ENCODE measurements around the gene HOXD10.

Gene HOXD10

GRCh38 chr2:176076063-176076462, 40.5 kb upstream of the HOXD10 start:
- Histone ChIP-seq H3K9me3 (ENCODE audit: control insufficient read depth in 5 of 5, low read length in 5 of 5) (peaks cover 0 to 12% (median 3%) of the 10 kb centered on the region in 5 donors), H3K4me3 (ENCODE audit: low read depth in 1 of 5, low read length in 5 of 5) (no peak overlapping the region), H3K36me3 (ENCODE audit: control insufficient read depth in 5 of 5, insufficient read depth in 5 of 5, low read length in 5 of 5) (no peaks in the 10 kb centered on the region), H3K27me3 (ENCODE audit: control insufficient read depth in 5 of 5, insufficient read depth in 4 of 5, low read length in 5 of 5) (peaks cover 76 to 89% (median 84%) of the 10 kb centered on the region in 5 donors), H3K9ac (ENCODE audit: low read length in 5 of 5) (no peak overlapping the region), H3K27ac (ENCODE audit: low read depth, low read length) (no peak overlapping the region), H3K4me1 (ENCODE audit: control insufficient read depth in 5 of 5, insufficient read depth in 5 of 5, low read length in 5 of 5) (peaks cover 0 to 32% (median 18%) of the 10 kb centered on the region in 5 donors)

- H3K9me3 ChIP-seq (ENCODE audit: control insufficient read depth in 5 of 5, low read length in 5 of 5), result peaks cover 0 to 12% (median 3%) of the 10 kb centered on the region in 5 donors
- no peaks in the 10 kb centered on the region for H3K36me3 ChIP-seq (ENCODE audit: control insufficient read depth in 5 of 5, insufficient read depth in 5 of 5, low read length in 5 of 5)
- H3K9ac ChIP-seq (ENCODE audit: low read length in 5 of 5), result no peak overlapping the region
- peaks cover 0 to 27% (median 16%) of the 10 kb centered on the region in 5 donors for H3K4me1 ChIP-seq (ENCODE audit: control insufficient read depth in 5 of 5, insufficient read depth in 5 of 5, low read length in 5 of 5)
- no peak overlapping the region for H3K27ac ChIP-seq (ENCODE audit: low read depth, low read length)
- no peak overlapping the region for H3K4me3 ChIP-seq (ENCODE audit: low read depth in 1 of 5, low read length in 5 of 5)
- H3K27me3 ChIP-seq (ENCODE audit: control insufficient read depth in 5 of 5, insufficient read depth in 4 of 5, low read length in 5 of 5), result peaks cover 76 to 88% (median 82%) of the 10 kb centered on the region in 5 donors
Measured at GRCh38 chr2:176076796-176077195, 39.8 kb upstream of the HOXD10 start.

- H3K9me3 ChIP-seq (ENCODE audit: control insufficient read depth in 5 of 5, low read length in 5 of 5), result peaks cover 0 to 12% (median 5%) of the 10 kb centered on the region in 5 donors
- peak overlapping the region in 1 of 5 donors; percentile 51 for H3K4me3 ChIP-seq (ENCODE audit: low read depth in 1 of 5, low read length in 5 of 5)
- no peaks in the 10 kb centered on the region for H3K36me3 ChIP-seq (ENCODE audit: control insufficient read depth in 5 of 5, insufficient read depth in 5 of 5, low read length in 5 of 5)
- no peak overlapping the region for H3K9ac ChIP-seq (ENCODE audit: low read length in 5 of 5)
- H3K4me1 ChIP-seq (ENCODE audit: control insufficient read depth in 5 of 5, insufficient read depth in 5 of 5, low read length in 5 of 5), result peaks cover 0 to 31% (median 20%) of the 10 kb centered on the region in 5 donors
- no peak overlapping the region for H3K27ac ChIP-seq (ENCODE audit: low read depth, low read length)
- H3K27me3 ChIP-seq (ENCODE audit: control insufficient read depth in 5 of 5, insufficient read depth in 4 of 5, low read length in 5 of 5), result peaks cover 80 to 88% (median 84%) of the 10 kb centered on the region in 5 donors
Measured at GRCh38 chr2:176078541-176079284, 37.9 kb upstream of the HOXD10 start.

- peaks cover 80 to 89% (median 88%) of the 10 kb centered on the region in 5 donors for H3K27me3 ChIP-seq (ENCODE audit: control insufficient read depth in 5 of 5, insufficient read depth in 4 of 5, low read length in 5 of 5)
- peaks cover 0 to 31% (median 20%) of the 10 kb centered on the region in 5 donors for H3K4me1 ChIP-seq (ENCODE audit: control insufficient read depth in 5 of 5, insufficient read depth in 5 of 5, low read length in 5 of 5)
- H3K9ac ChIP-seq (ENCODE audit: low read length in 5 of 5), result no peak overlapping the region
- H3K4me3 ChIP-seq (ENCODE audit: low read depth in 1 of 5, low read length in 5 of 5), result peak overlapping the region in 3 of 5 donors; percentile 32 to 52 (median 51)
- H3K36me3 ChIP-seq (ENCODE audit: control insufficient read depth in 5 of 5, insufficient read depth in 5 of 5, low read length in 5 of 5), result no peaks in the 10 kb centered on the region
- peaks cover 0 to 12% (median 5%) of the 10 kb centered on the region in 5 donors for H3K9me3 ChIP-seq (ENCODE audit: control insufficient read depth in 5 of 5, low read length in 5 of 5)
- H3K27ac ChIP-seq (ENCODE audit: low read depth, low read length), result no peak overlapping the region
Measured at GRCh38 chr2:176079285-176079830, 37.2 kb upstream of the HOXD10 start.

GRCh38 chr2:176079831-176080539, 36.6 kb upstream of the HOXD10 start:
- Histone ChIP-seq H3K9ac (ENCODE audit: low read length in 5 of 5) (no peak overlapping the region), H3K36me3 (ENCODE audit: control insufficient read depth in 5 of 5, insufficient read depth in 5 of 5, low read length in 5 of 5) (no peaks in the 10 kb centered on the region), H3K27ac (ENCODE audit: low read depth, low read length) (no peak overlapping the region), H3K4me1 (ENCODE audit: control insufficient read depth in 5 of 5, insufficient read depth in 5 of 5, low read length in 5 of 5) (peaks cover 0 to 34% (median 23%) of the 10 kb centered on the region in 5 donors), H3K9me3 (ENCODE audit: control insufficient read depth in 5 of 5, low read length in 5 of 5) (peaks cover 0 to 12% (median 5%) of the 10 kb centered on the region in 5 donors), H3K27me3 (ENCODE audit: control insufficient read depth in 5 of 5, insufficient read depth in 4 of 5, low read length in 5 of 5) (peaks cover 79 to 90% (median 88%) of the 10 kb centered on the region in 5 donors), H3K4me3 (ENCODE audit: low read depth in 1 of 5, low read length in 5 of 5) (peak overlapping the region in 4 of 5 donors; percentile 17 to 56 (median 44))

GRCh38 chr2:176080540-176081375, 35.8 kb upstream of the HOXD10 start:
- H3K4me1 ChIP-seq (ENCODE audit: control insufficient read depth in 5 of 5, insufficient read depth in 5 of 5, low read length in 5 of 5), result peaks cover 0 to 41% (median 26%) of the 10 kb centered on the region in 5 donors
- peaks cover 0 to 9% (median 5%) of the 10 kb centered on the region in 5 donors for H3K9me3 ChIP-seq (ENCODE audit: control insufficient read depth in 5 of 5, low read length in 5 of 5)
- H3K27ac ChIP-seq (ENCODE audit: low read depth, low read length), result no peak overlapping the region
- H3K9ac ChIP-seq (ENCODE audit: low read length in 5 of 5), result no peak overlapping the region
- H3K4me3 ChIP-seq (ENCODE audit: low read depth in 1 of 5, low read length in 5 of 5), result peak overlapping the region in 3 of 5 donors; percentile 17 to 56 (median 55)
- no peaks in the 10 kb centered on the region for H3K36me3 ChIP-seq (ENCODE audit: control insufficient read depth in 5 of 5, insufficient read depth in 5 of 5, low read length in 5 of 5)
- H3K27me3 ChIP-seq (ENCODE audit: control insufficient read depth in 5 of 5, insufficient read depth in 4 of 5, low read length in 5 of 5), result peaks cover 80 to 90% (median 88%) of the 10 kb centered on the region in 5 donors

GRCh38 chr2:176081376-176081836, 35.2 kb upstream of the HOXD10 start:
- H3K36me3 ChIP-seq (ENCODE audit: control insufficient read depth in 5 of 5, insufficient read depth in 5 of 5, low read length in 5 of 5), result no peaks in the 10 kb centered on the region
- no peak overlapping the region for H3K9ac ChIP-seq (ENCODE audit: low read length in 5 of 5)
- H3K9me3 ChIP-seq (ENCODE audit: control insufficient read depth in 5 of 5, low read length in 5 of 5), result peaks cover 0 to 9% (median 5%) of the 10 kb centered on the region in 5 donors
- H3K4me3 ChIP-seq (ENCODE audit: low read depth in 1 of 5, low read length in 5 of 5), result no peak overlapping the region
- peaks cover 81 to 91% (median 88%) of the 10 kb centered on the region in 5 donors for H3K27me3 ChIP-seq (ENCODE audit: control insufficient read depth in 5 of 5, insufficient read depth in 4 of 5, low read length in 5 of 5)
- peaks cover 0 to 48% (median 32%) of the 10 kb centered on the region in 5 donors for H3K4me1 ChIP-seq (ENCODE audit: control insufficient read depth in 5 of 5, insufficient read depth in 5 of 5, low read length in 5 of 5)
- H3K27ac ChIP-seq (ENCODE audit: low read depth, low read length), result no peak overlapping the region

GRCh38 chr2:176081837-176082524, 34.6 kb upstream of the HOXD10 start:
- Histone ChIP-seq H3K36me3 (ENCODE audit: control insufficient read depth in 5 of 5, insufficient read depth in 5 of 5, low read length in 5 of 5) (no peaks in the 10 kb centered on the region), H3K27ac (ENCODE audit: low read depth, low read length) (no peak overlapping the region), H3K4me3 (ENCODE audit: low read depth in 1 of 5, low read length in 5 of 5) (no peak overlapping the region), H3K9me3 (ENCODE audit: control insufficient read depth in 5 of 5, low read length in 5 of 5) (peaks cover 0 to 9% (median 5%) of the 10 kb centered on the region in 5 donors), H3K27me3 (ENCODE audit: control insufficient read depth in 5 of 5, insufficient read depth in 4 of 5, low read length in 5 of 5) (peaks cover 79 to 91% (median 88%) of the 10 kb centered on the region in 5 donors), H3K4me1 (ENCODE audit: control insufficient read depth in 5 of 5, insufficient read depth in 5 of 5, low read length in 5 of 5) (peaks cover 0 to 48% (median 32%) of the 10 kb centered on the region in 5 donors), H3K9ac (ENCODE audit: low read length in 5 of 5) (no peak overlapping the region)

GRCh38 chr2:176082525-176082823, 34.1 kb upstream of the HOXD10 start:
- Histone ChIP-seq H3K9ac (ENCODE audit: low read length in 5 of 5) (no peak overlapping the region), H3K4me3 (ENCODE audit: low read depth in 1 of 5, low read length in 5 of 5) (no peak overlapping the region), H3K27ac (ENCODE audit: low read depth, low read length) (no peak overlapping the region), H3K4me1 (ENCODE audit: control insufficient read depth in 5 of 5, insufficient read depth in 5 of 5, low read length in 5 of 5) (peaks cover 0 to 48% (median 32%) of the 10 kb centered on the region in 5 donors), H3K9me3 (ENCODE audit: control insufficient read depth in 5 of 5, low read length in 5 of 5) (peaks cover 0 to 9% (median 5%) of the 10 kb centered on the region in 5 donors), H3K27me3 (ENCODE audit: control insufficient read depth in 5 of 5, insufficient read depth in 4 of 5, low read length in 5 of 5) (peaks cover 79 to 91% (median 89%) of the 10 kb centered on the region in 5 donors), H3K36me3 (ENCODE audit: control insufficient read depth in 5 of 5, insufficient read depth in 5 of 5, low read length in 5 of 5) (no peaks in the 10 kb centered on the region)
